Stomach (tissue), 9 donors: ENCODE data around the gene KIRREL3. TPM values are rescaled to one million over a fixed set of nuclear protein-coding genes. Genes with fewer than 3 reads are reported as not detected.

ENCODE experiments used
- DNase-seq, 2 donors: peaks; one replicate each; pipeline versions ENCODE4 v3.0.0 to v3.0.0-alpha.2; 2013 to 2019
- H3K27ac ChIP-seq, 5 donors: fragments of 200-600 bp in 4 of 5; sonication (generic) in 4 of 5; one replicate each; pipeline ENCODE4 v1.5.1; 2013 to 2019; ENCODE audit warnings: mild to moderate bottlenecking in 1 of 5, moderate library complexity in 1 of 5
- H3K27me3 ChIP-seq, 3 donors: fragments of 200-600 bp; sonication (generic); one replicate each; pipeline ENCODE4 v1.5.1; 2017 to 2019; ENCODE audit warnings: mixed run types in 1 of 3
- H3K36me3 ChIP-seq, 4 donors: fragments of 200-600 bp; sonication (generic); 1 replicate in 3 of 4; 2 replicates in 1 of 4; pipeline ENCODE4 v1.5.1; 2016 to 2019
- H3K4me1 ChIP-seq, 4 donors: fragments of 200-600 bp; sonication (generic); one replicate each; pipeline ENCODE4 v1.5.1; 2016 to 2019
- H3K4me3 ChIP-seq, 4 donors: fragments of 200-600 bp; sonication (generic) in 3 of 4; one replicate each; pipeline ENCODE4 v1.5.1; 2016 to 2019; ENCODE audit warnings: mild to moderate bottlenecking in 1 of 4
- H3K9me3 ChIP-seq, 4 donors: fragments of 200-600 bp; sonication (generic); one replicate each; pipeline ENCODE4 v1.5.1; 2016 to 2019
- CTCF ChIP-seq, 7 experiments: fragments of 450-650 bp in 4 of 7; fragments of 200-600 bp in 3 of 7; sonication (generic) in 3 of 7; IDR thresholded peaks; one replicate each; pipeline ENCODE4 v1.5.1; 2016 to 2019; ENCODE audit warnings: antibody characterized with exemption in 7 of 7, control low read depth in 2 of 7, mild to moderate bottlenecking in 1 of 7
- EP300 ChIP-seq: sonication (generic); formaldehyde crosslinking; IDR thresholded peaks from one replicate; pipeline ENCODE4 v1.6.1; 2017; ENCODE audit warnings: antibody characterized with exemption
- POLR2A ChIP-seq, 4 donors: fragments of 450-650 bp; IDR thresholded peaks; one replicate each; pipeline ENCODE4 v1.6.1; 2016; ENCODE audit warnings: antibody characterized with exemption in 4 of 4, control low read depth in 2 of 4, mild to moderate bottlenecking in 1 of 4, moderate library complexity in 1 of 4
- POLR2AphosphoS5 ChIP-seq, 3 donors: sonication (generic); formaldehyde crosslinking; IDR thresholded peaks; one replicate each; pipeline ENCODE4 v1.6.1; 2016; ENCODE audit warnings: antibody characterized with exemption in 3 of 3
- WGBS, 5 donors: extraction: QIAGEN DNeasy Blood & Tissue Kit in 3 of 5; methylation state at CpG; one replicate each; pipeline versions ENCODE4 v1.1.5 to v1.1.7; 2013 to 2018; 5-methylcytosine and 5-hydroxymethylcytosine counted together
- intact Hi-C: fragments of 100-400 bp; cut with DNase I; formaldehyde crosslinking; loops from one replicate; pipeline ENCODE4 v1.15.1; 2023; ENCODE audit warnings: low total_unique reads
- polyA plus RNA-seq, 3 donors: library from polyadenylated mRNA; stranded (reverse); fragments of 200-250 nt; gene quantifications; one replicate each; pipeline ENCODE4 v1.2.3, GENCODE V29; 2013
- total RNA-seq, 5 donors: library from RNA; depleted of rRNA; stranded (reverse); fragments of >200 nt; gene quantifications; one replicate each; pipeline versions ENCODE4 v1.1.0 to v1.2.3, GENCODE V29; 2014 to 2016
- donor health status: healthy with polysubstance abuse.
- donor health status: Bipolar disorder and iron deficiency.
- donor health status: healthy.

KIRREL3 gene
- total and polyA plus RNA-seq, 8 donors: 0.10 to 1.7 (median 0.38) TPM; not detected in 4

DNA sequence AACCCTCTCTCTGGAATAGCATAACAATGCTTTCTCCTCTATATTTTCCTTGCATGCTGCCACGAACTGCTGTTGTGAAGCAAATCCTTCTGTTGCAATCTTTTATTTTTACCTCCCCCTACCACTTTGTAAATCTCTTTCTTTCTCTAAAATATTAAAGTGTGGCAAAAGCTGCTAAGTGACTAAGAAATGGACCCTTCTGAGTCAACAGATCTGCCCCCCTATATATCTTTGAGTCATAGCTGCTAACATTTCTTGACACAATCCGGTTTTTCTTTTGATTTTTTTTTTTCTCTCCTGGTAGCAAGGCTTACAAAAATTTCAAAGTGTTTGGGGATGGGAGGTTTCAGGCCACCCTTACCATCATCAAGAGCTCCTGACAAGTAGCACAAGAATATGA is 39.0 kb upstream of the KIRREL3 start:
- intact Hi-C loops: no loop called here
- no peaks in the 10 kb centered on the region for H3K4me1 ChIP-seq
- no peak overlapping the region for H3K27ac ChIP-seq
- DNase-seq: no peak
- H3K4me3 ChIP-seq: no peak overlapping the region
- peaks cover 0 to 11% (median 0%) of the 10 kb centered on the region in 3 donors for H3K27me3 ChIP-seq
- 33 to 54% (median 39%) methylated on average over 2 of the region's 2 CpGs for WGBS, 5 donors
- no peaks in the 10 kb centered on the region for H3K36me3 ChIP-seq
- no peaks in the 10 kb centered on the region for H3K9me3 ChIP-seq
- no peak for TF ChIP-seq POLR2A (IDR thresholded peaks at IDR 0.05)
- no peak for TF ChIP-seq EP300
- TF ChIP-seq CTCF (IDR thresholded peaks at IDR 0.05): no peak
- TF ChIP-seq POLR2AphosphoS5 (IDR thresholded peaks at IDR 0.05): no peak

GRCh38 chr11:127037596-127037995 is 37.0 kb upstream of the KIRREL3 start:
- intact Hi-C loops: no loop called here
- 51 to 67% (median 60%) methylated on average over 4 of the region's 4 CpGs for WGBS, 5 donors
- DNase-seq: no peak

DNA sequence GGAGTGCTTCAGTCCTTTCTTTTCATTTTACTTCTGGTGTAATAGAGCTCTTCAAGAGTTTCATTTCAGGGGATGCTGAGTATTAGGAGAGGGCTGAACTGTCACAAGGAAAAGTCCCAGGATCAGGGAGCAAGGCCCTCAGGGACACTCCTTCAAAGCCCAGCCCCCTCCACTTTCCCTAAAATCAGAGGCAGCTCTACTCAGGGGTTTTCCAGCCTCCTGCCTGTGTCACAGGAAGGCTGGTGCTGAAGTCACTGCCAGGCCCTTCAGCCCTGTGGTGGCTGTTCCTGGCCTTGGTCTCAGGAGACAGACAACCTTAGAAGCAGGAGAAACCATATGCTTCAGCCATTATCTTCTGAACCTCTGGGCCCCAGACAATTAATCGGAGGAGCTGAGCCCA is 36.4 kb upstream of the KIRREL3 start:
- TF ChIP-seq POLR2AphosphoS5 (IDR thresholded peaks at IDR 0.05) (no peak), EP300 (no peak), CTCF (IDR thresholded peaks at IDR 0.05) (no peak), POLR2A (IDR thresholded peaks at IDR 0.05) (no peak)
- Histone ChIP-seq H3K27me3 (peaks cover 0 to 11% (median 0%) of the 10 kb centered on the region in 3 donors), H3K4me1 (no peaks in the 10 kb centered on the region), H3K9me3 (peaks cover 0 to 4% (median 0%) of the 10 kb centered on the region in 4 donors), H3K36me3 (no peaks in the 10 kb centered on the region), H3K27ac (no peak overlapping the region), H3K4me3 (no peak overlapping the region)
- DNase-seq: no peak
- 85 to 93% (median 89%) methylated on average over 1 of the region's 1 CpG for WGBS, 5 donors
- intact Hi-C loops: no loop called here

More at GRCh38 chr11:127037596-127037995, 37.0 kb upstream of the KIRREL3 start:
- peaks cover 0 to 4% (median 0%) of the 10 kb centered on the region in 4 donors for H3K9me3 ChIP-seq
- H3K4me1 ChIP-seq: no peaks in the 10 kb centered on the region
- H3K27me3 ChIP-seq: peaks cover 0 to 11% (median 0%) of the 10 kb centered on the region in 3 donors
- H3K27ac ChIP-seq: no peak overlapping the region
- TF ChIP-seq POLR2A (IDR thresholded peaks at IDR 0.05) (no peak), POLR2AphosphoS5 (IDR thresholded peaks at IDR 0.05) (no peak), CTCF (IDR thresholded peaks at IDR 0.05) (no peak), EP300 (no peak)
- H3K36me3 ChIP-seq: no peaks in the 10 kb centered on the region
- no peak overlapping the region for H3K4me3 ChIP-seq

- no peaks in the 10 kb centered on the region for H3K36me3 ChIP-seq
- H3K27me3 ChIP-seq: peaks cover 0 to 11% (median 0%) of the 10 kb centered on the region in 3 donors
- 61 to 92% (median 81%) methylated on average over 3 of the region's 3 CpGs for WGBS, 5 donors
- intact Hi-C loops: no loop called here
- H3K27ac ChIP-seq: no peak overlapping the region
- TF ChIP-seq EP300 (no peak), CTCF (IDR thresholded peaks at IDR 0.05) (no peak), POLR2AphosphoS5 (IDR thresholded peaks at IDR 0.05) (no peak), POLR2A (IDR thresholded peaks at IDR 0.05) (no peak)
- H3K4me3 ChIP-seq: no peak overlapping the region
- H3K4me1 ChIP-seq: no peaks in the 10 kb centered on the region
- no peak for DNase-seq
- peaks cover 0 to 4% (median 0%) of the 10 kb centered on the region in 4 donors for H3K9me3 ChIP-seq
Observed at GRCh38 chr11:127035824-127036223, 35.3 kb upstream of the KIRREL3 start.
